ENCODE measurements around the gene TSC2. TPM values are rescaled to one million over a fixed set of nuclear protein-coding genes. Genes with fewer than 3 reads are reported as not detected.

TSC2 gene
- total RNA-seq = 10 to 100 TPM; 56.6 to 63.9 TPM

- peaks cover 13% of the 10 kb centered on the region for H3K4me1 Mint-ChIP-seq (ENCODE audit: low read depth)
- ChIA-PET POLR2A (interaction anchor here (0.6 to 1.8 kb wide), 8 partner anchors 9 to 221 kb away, joined by 3 to 22 read pairs (median 3); partner anchors contain the start of genes FAHD1, HAGH, NPW and RPS2), CTCF (interaction anchor here (0.6 to 2.5 kb wide), 11 partner anchors 9 to 265 kb away, joined by 3 to 10 read pairs (median 4); partner anchors contain the start of genes NUBP2, SPSB3 and TRAF7)
- H3K27ac Mint-ChIP-seq = no peak within 1 kb of the TSS
- peak within 1 kb of the TSS; percentile 89 for H3K4me3 Mint-ChIP-seq
- H3K36me3 Mint-ChIP-seq = peaks cover 3% of the 10 kb centered on the region
- no peaks in the 10 kb centered on the region for H3K27me3 Mint-ChIP-seq
- intact Hi-C loops (cut with micrococcal nuclease) = loop anchor here (1.0 kb wide), 1 partner anchor 108 kb away; the partner anchor contains the start of gene TRAF7
- peak; percentile 97 for DNase-seq
- no peaks in the 10 kb centered on the region for H3K9me3 Mint-ChIP-seq
Observed at GRCh38 chr16:2047330-2048115, at the start of gene TSC2, which contains the start of gene NTHL1. TSC2 (plus strand) TSS chr16:2047985; CDS start chr16:2048616, 631 bp downstream. NTHL1 (minus strand) TSS chr16:2047834; CDS start chr16:2047823, 11 bp downstream.

GRCh38 chr16:1998360-1998835 is 49.4 kb upstream of the TSC2 start:
- intact Hi-C loops (cut with micrococcal nuclease) = no loop called here
- H3K4me3 Mint-ChIP-seq = no peak overlapping the region
- H3K27ac Mint-ChIP-seq = no peak overlapping the region
- no peak for DNase-seq
- no peaks in the 10 kb centered on the region for H3K9me3 Mint-ChIP-seq
- H3K36me3 Mint-ChIP-seq = peaks cover 24% of the 10 kb centered on the region
- H3K4me1 Mint-ChIP-seq (ENCODE audit: low read depth) = peaks cover 12% of the 10 kb centered on the region
- POLR2A ChIA-PET = no interaction called here
- CTCF ChIA-PET = interaction anchor here (0.7 kb wide), 1 partner anchor 8 kb away, joined by 3 read pairs; no protein-coding TSS in a partner anchor
- no peaks in the 10 kb centered on the region for H3K27me3 Mint-ChIP-seq

DNA sequence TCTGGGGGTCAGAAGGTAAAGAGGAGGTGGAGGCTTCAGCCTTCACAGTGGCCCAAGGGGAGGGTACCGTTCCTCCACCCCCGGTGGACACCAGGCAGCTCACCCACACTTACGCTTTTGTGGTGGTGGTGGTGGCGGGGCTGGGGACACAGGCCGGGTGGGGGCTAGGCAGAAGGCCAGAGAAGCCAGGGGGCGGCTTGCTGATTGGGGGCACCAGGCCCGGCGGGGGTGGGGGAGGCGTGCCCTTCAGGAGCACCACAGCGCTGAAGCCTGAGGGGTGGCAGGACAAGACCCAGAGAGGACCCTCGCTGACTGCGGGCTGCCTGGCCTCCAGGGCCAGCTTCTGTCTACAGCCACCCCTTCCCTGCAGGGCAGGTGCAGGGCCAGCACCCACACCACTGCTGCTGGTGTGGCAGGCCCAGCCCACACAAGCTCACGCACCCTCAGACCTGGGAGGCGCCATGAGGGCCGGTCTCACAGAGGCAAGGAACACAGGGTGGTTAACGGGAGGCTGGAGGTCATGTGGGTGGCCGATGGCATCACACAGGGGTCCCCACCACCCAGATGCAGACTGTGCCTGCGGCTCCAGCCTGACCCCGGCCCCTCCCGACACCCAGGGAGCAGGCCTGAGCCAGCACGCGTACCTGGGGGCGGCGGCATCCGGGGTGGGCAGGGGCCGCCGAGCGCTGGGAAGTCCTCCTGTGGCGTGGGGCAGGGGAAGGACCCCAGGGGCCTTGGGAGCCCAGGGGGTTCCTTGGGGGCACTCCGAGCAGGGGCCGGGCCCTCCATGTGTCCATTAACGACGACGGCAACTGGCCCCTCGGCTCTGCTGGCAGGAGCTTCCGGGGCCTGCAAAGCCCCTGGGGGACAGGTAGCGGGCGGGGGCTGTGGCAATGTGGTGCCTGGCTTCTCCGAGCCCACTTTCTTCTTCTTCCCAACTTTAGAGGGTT is 48.7 kb upstream of the TSC2 start:
- no peaks in the 10 kb centered on the region for H3K9me3 Mint-ChIP-seq
- no peak overlapping the region for H3K4me3 Mint-ChIP-seq
- H3K27ac Mint-ChIP-seq = no peak overlapping the region
- POLR2A ChIA-PET = no interaction called here
- no peaks in the 10 kb centered on the region for H3K27me3 Mint-ChIP-seq
- intact Hi-C loops (cut with micrococcal nuclease) = no loop called here
- CTCF ChIA-PET = interaction anchor here (0.7 kb wide), 1 partner anchor 9 kb away, joined by 3 read pairs; no protein-coding TSS in a partner anchor
- H3K4me1 Mint-ChIP-seq (ENCODE audit: low read depth) = peaks cover 4% of the 10 kb centered on the region
- DNase-seq = no peak
- peaks cover 24% of the 10 kb centered on the region for H3K36me3 Mint-ChIP-seq

DNA sequence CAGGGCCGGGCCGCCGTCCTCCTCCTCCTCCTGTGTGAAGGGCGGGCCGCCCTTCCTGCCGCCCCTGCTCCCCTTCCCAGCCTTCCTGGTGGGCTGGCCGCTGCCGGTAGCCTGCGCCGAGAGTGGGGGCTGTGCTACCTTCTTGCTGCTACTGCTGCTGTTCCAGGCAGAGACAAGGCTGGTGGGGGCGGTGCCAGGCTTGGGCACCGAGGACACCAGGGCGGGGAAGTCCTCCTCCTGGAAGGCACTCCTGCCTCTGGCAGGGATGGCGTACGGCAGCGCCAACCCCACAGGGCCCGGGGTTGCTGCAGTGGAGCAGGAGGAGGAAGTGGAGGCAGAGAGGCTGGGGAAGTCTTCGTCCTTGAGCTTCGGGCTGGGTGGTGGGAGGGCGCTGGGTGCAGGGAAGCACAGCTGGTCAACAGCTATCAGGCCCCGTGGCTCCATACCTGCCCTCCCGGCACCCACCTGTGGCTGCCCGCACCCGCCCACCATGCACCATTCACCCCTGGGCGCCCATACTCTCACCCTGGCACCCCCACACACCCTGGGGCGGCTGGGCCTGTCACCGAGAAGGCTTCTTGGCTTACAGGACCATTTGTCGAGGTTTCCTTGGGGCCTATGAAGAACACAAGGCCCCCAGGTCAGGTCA is 47.8 kb upstream of the TSC2 start:
- Mint-ChIP-seq H3K36me3 (peaks cover 24% of the 10 kb centered on the region), H3K4me3 (no peak overlapping the region), H3K27me3 (no peaks in the 10 kb centered on the region), H3K27ac (no peak overlapping the region), H3K9me3 (no peaks in the 10 kb centered on the region), H3K4me1 (ENCODE audit: low read depth) (peaks cover 9% of the 10 kb centered on the region)
- ChIA-PET CTCF (no interaction called here), POLR2A (no interaction called here)
- no peak for DNase-seq
- intact Hi-C loops (cut with micrococcal nuclease) = no loop called here

- H3K27me3 Mint-ChIP-seq = no peaks in the 10 kb centered on the region
- H3K36me3 Mint-ChIP-seq = peaks cover 24% of the 10 kb centered on the region
- H3K4me3 Mint-ChIP-seq = no peak overlapping the region
- no peak for DNase-seq
- no peak overlapping the region for H3K27ac Mint-ChIP-seq
- CTCF ChIA-PET = no interaction called here
- intact Hi-C loops (cut with micrococcal nuclease) = no loop called here
- POLR2A ChIA-PET = no interaction called here
- peaks cover 14% of the 10 kb centered on the region for H3K4me1 Mint-ChIP-seq (ENCODE audit: low read depth)
- no peaks in the 10 kb centered on the region for H3K9me3 Mint-ChIP-seq
Observed at GRCh38 chr16:2001035-2001434, 46.8 kb upstream of the TSC2 start.

DNA sequence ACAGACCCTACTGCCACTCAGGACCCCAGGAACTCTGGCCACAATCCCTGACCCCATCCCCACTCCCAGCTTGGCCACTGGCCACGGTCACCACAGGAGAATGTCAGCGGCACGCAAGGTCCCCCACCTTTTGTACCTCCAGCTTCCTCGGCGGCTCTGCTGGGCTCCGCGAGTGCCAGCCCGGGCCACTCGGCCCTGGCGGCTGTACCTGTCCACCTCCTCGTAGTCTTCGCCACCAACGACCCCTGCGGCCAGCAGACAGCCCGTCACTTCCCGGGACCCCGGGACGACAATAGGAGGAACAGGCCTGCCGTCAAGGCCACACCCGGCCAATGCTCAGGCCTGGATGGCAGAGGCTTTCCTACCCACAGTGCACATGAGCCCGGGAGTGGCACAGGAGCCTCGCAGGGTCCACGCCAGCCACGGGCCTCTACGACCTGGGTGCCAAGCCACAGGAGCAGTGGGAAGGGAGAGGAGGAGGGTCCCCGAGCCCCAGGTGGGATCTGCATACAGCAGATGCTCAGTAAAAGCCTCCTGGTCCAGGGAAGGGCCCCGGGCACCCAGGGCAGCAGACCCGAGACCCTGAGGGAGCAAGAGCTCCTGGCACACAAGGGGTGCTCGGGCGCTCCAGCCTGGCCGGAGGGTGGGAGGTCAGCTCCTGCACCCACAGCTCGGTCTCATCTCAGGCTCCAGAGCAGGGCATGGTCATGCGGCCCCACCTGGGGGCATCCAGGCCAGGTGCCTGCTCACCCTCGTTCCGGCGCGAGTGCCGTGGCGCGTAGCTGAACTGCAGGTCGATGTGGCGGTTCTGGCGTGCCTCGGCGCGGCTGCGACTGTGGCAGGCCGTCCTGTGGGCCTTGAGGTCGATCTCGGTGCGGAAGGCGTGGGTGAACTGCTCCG is 46.1 kb upstream of the TSC2 start:
- POLR2A ChIA-PET = no interaction called here
- Mint-ChIP-seq H3K9me3 (no peaks in the 10 kb centered on the region), H3K4me1 (ENCODE audit: low read depth) (peaks cover 18% of the 10 kb centered on the region), H3K4me3 (no peak overlapping the region), H3K27me3 (no peaks in the 10 kb centered on the region), H3K36me3 (peaks cover 25% of the 10 kb centered on the region), H3K27ac (no peak overlapping the region)
- DNase-seq = no peak
- CTCF ChIA-PET = no interaction called here
- intact Hi-C loops (cut with micrococcal nuclease) = no loop called here

DNA sequence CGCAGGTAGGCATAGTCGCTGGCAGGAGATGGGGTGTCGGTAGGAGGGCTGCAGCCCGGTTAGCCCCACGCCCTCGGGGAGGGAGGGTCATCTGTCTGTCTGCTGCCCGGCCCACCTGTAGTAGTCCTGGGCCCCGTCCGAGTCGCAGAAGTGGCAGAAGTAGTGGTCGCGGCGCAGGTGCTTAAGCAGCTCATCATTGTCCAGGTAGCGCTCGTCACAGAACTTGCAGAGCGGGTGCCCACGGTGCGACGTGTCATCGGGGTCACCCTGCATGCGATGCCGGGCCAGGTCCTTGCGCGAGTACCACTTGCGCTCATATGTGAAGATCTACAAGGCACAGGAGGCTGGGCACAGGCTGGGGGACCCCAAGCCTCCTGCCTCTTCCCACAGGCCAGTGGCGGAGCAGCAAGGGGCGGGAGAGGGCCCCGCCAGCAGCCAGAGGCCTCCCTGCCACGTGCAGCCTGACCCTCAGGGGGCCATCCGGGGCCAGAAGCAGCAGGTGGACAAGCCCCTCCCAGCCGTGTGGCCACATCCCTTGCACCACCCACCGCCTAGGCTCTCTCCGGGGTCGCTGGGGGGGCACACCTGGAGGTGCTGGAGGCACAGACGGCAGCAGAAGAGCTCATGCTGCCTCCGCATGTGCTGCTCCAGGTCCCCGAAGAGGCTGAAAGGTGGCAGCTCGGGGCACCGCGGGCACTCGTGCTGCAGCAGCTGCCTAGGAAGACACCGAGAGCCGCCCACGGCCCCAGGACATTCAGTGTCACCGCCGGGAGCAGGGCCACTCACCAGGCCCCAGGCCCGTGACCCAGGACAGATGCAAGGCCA is 45.2 kb upstream of the TSC2 start:
- H3K4me1 Mint-ChIP-seq (ENCODE audit: low read depth) = peaks cover 26% of the 10 kb centered on the region
- ChIA-PET POLR2A (interaction anchor here (0.5 to 1.0 kb wide), 2 partner anchors 13 to 354 kb away, joined by 3 to 6 read pairs; partner anchors contain the start of gene SYNGR3), CTCF (interaction anchor here (0.9 to 2.1 kb wide), 11 partner anchors 9 to 152 kb away, joined by 3 to 18 read pairs (median 6); partner anchors contain the start of genes GFER, NTHL1, RNF151 and SYNGR3)
- no peak for DNase-seq
- intact Hi-C loops (cut with micrococcal nuclease) = no loop called here
- no peak overlapping the region for H3K27ac Mint-ChIP-seq
- H3K4me3 Mint-ChIP-seq = no peak overlapping the region
- H3K27me3 Mint-ChIP-seq = no peaks in the 10 kb centered on the region
- peaks cover 23% of the 10 kb centered on the region for H3K36me3 Mint-ChIP-seq
- H3K9me3 Mint-ChIP-seq = no peaks in the 10 kb centered on the region

DNA sequence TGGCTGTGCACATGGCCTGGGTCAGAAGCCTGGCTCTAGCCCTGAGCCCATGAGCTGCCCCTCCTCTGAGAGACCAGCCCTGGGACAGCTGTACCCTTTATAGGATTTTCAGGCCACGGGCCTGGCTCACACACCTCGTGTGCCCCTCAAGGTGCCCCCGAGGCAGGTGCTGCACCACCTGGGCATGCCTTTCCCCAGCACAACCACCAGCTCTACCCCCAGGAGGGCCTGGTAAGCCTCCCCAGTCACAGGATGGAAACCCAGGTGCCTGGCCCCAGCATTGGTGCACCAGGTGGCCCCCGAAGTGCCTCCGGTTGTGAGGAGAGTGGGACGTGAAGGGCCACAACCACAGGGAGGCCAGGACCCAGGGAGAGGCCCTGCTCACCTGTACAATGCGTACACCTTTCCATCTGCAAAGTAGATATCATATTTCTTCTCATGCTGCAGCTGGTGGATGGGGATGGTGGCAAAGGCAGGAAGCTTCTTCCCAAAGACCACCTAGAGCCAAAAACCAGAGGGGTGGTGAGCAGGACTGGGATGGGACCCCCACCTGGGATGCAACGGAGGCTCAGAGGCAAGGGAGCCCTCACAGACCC is 44.5 kb upstream of the TSC2 start:
- intact Hi-C loops (cut with micrococcal nuclease) = no loop called here
- Mint-ChIP-seq H3K4me3 (no peak overlapping the region), H3K27me3 (no peaks in the 10 kb centered on the region), H3K9me3 (no peaks in the 10 kb centered on the region), H3K27ac (no peak overlapping the region), H3K36me3 (peaks cover 23% of the 10 kb centered on the region), H3K4me1 (ENCODE audit: low read depth) (peaks cover 32% of the 10 kb centered on the region)
- POLR2A ChIA-PET = interaction anchor here (0.5 to 1.0 kb wide), 3 partner anchors 12 to 353 kb away, joined by 3 to 6 read pairs (median 3); partner anchors contain the start of gene SYNGR3
- no peak for DNase-seq
- CTCF ChIA-PET = interaction anchor here (0.9 to 2.1 kb wide), 27 partner anchors 7 to 533 kb away, joined by 3 to 25 read pairs (median 6); partner anchors contain the start of genes GFER, MSRB1, NPW and NTHL1

DNA sequence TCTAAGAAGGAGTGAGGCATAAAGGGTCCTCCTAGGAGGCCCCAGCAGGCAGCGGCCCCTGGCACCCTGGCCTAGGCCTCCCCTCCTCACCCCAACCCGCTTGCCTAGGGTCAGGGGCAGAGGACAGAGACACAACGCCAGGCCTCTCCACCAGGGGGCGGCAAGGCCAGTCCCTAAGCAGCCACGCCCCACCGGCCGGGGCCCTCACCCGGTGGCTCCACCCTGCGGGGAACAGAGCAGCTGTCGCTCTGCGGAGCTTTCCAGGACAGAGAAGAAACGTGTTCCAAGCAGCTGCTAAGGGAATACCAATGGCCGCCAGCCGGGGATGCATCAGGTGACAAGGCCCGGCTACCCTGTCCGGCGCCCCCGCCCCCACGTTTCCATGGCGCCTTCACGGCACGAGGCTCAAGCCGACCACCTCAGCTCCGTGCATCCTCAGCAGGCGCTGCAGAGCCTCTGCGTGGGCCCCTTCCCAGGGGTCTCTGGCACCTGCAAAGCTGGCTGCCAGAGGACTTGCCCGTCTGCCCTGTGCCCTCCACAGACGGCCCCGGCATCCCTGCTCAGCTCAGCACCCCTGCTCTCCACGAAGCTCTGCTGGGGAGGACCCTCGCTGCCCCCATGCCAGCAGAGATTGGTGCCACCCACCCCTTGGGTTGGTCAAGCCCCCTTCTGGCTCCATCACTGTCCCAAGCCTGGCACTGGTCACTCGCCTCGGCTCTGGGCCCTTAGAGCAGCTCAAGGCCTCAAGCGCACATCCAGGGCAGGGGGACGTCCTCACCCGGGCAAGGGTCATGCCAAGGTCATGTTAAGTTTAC is 43.8 kb upstream of the TSC2 start:
- Mint-ChIP-seq H3K4me3 (no peak overlapping the region), H3K27ac (no peak overlapping the region), H3K27me3 (no peaks in the 10 kb centered on the region), H3K9me3 (no peaks in the 10 kb centered on the region), H3K4me1 (ENCODE audit: low read depth) (peaks cover 37% of the 10 kb centered on the region), H3K36me3 (peaks cover 26% of the 10 kb centered on the region)
- CTCF ChIA-PET = interaction anchor here (0.6 to 2.1 kb wide), 32 partner anchors 8 to 532 kb away, joined by 3 to 25 read pairs (median 6); partner anchors contain the start of genes GFER, MSRB1, NPW and NTHL1
- DNase-seq = peak; percentile 92
- intact Hi-C loops (cut with micrococcal nuclease) = no loop called here
- POLR2A ChIA-PET = interaction anchor here (0.9 to 1.4 kb wide), 3 partner anchors 13 to 40 kb away, joined by 3 to 5 read pairs (median 3); partner anchors contain the start of genes RPS2 and SYNGR3
